ENCODE data around the gene SMU1. TPM values are rescaled to one million over a fixed set of nuclear protein-coding genes. Genes with fewer than 3 reads are reported as not detected.

Gene SMU1
- total RNA-seq = 35.9 and 38.0 TPM in 2 replicates

DNA sequence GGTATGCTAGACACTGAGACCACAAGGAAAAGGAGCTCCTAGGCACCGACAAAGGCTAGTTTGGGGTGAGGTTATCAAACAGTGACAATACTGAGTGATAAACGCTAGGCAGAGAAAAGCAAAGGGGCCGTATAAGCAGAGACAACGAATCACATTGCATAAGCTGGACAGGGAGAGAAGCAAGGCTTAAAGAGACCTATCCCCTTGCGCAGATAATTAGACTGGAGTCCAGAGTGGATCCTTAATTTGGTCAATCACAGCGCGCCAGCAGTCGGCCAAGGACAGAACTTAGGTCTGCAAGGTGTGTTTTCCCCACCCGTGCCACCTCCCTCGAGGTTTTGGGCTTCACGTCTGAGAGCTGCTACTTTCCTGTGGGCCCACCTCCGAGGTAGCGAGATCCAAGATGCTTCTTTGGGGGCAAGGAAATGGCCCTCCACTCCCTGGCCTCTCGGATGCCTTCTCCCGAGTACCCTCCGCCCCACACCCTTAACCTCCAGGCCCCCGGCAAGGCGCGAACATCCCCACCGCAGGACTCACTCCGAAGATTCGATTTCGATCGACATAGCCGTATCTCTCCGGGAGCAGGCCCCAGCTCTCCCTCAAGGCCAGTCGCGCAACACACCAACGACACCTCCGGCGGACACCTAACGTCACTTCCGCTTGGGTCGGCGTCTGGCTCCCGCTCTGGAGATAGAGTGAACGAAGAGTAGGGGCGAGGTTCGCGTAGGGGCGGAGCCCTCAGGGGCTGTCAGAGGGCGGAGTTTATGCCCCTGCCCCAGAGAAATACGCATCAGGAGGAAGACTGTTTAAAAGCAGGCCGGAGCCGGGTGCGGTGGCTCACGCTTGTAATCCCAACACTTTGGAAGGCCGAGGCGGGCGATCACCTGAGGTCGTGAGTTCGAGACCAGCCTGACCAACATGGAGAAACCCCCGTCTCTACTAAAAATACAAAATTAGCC, at the start of gene SMU1:
Gene SMU1 (minus strand): TSS at position 629 of the 959 bp plus-strand sequence. CDS start 66 bp downstream, at position 563.

DNA sequence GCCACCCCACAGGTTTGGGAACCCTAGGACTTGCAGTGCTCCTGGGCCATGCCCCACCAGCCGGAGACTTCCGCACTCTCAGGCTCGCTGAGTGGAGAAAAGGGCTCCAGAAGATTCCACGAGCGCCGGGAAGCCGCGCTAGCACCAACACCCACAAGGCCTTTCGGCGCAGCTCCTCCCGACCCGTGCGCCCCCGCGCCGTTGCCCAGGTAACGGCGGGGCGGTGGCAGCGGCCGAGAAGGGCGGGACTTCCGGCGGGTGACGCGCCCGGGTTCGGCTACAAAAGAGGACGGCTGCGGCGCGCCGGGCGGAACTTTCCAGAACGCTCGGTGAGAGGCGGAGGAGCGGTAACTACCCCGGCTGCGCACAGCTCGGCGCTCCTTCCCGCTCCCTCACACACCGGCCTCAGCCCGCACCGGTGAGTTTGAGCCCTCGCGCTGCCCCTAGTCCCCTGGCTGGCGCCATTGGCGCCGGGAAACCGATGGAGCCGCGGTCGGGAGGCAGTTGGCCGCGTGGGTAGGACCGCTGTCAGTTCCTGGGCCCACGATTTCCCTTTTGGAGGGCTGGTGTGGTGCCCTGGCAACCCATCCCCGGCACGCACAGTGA, 51.4 kb downstream of the SMU1 start, which contains the start of gene DNAJA1:
Gene DNAJA1 (plus strand): TSS at position 308 of the 606 bp plus-strand sequence. CDS start 1,212 bp downstream, outside the sequence.

Other genes with a start within 250 kb of the SMU1 start
- gene APTX, start 75.0 kb downstream of the SMU1 start, total RNA-seq = 63.0 and 83.0 TPM in 2 replicates
- gene DNAJA1, start 51.4 kb downstream of the SMU1 start, total RNA-seq = 25.6 and 101 TPM in 2 replicates
- gene B4GALT1, start 90.7 kb upstream of the SMU1 start, total RNA-seq = 38.6 and 116 TPM in 2 replicates
- gene SPINK4, start 163.5 kb upstream of the SMU1 start, total RNA-seq = not detected in 2 replicates
- 49.8 and 53.7 TPM in 2 replicates for gene BAG1, start 188.0 kb upstream of the SMU1 start, total RNA-seq
- 130 and 151 TPM in 2 replicates for gene CHMP5, start 188.4 kb upstream of the SMU1 start, total RNA-seq
- 26.3 and 34.9 TPM in 2 replicates for gene NFX1, start 213.8 kb upstream of the SMU1 start, total RNA-seq

Measured in nasal cavity respiratory epithelium epithelial cell of viscerocranial mucosa (primary cell).